ENCODE measurements around the gene STAM. TPM values are rescaled to one million over a fixed set of nuclear protein-coding genes. Genes with fewer than 3 reads are reported as not detected.

Gene STAM
- total RNA-seq, 4 donors from 2014 or later: 15.6 to 18.8 (median 17.4) TPM

DNA sequence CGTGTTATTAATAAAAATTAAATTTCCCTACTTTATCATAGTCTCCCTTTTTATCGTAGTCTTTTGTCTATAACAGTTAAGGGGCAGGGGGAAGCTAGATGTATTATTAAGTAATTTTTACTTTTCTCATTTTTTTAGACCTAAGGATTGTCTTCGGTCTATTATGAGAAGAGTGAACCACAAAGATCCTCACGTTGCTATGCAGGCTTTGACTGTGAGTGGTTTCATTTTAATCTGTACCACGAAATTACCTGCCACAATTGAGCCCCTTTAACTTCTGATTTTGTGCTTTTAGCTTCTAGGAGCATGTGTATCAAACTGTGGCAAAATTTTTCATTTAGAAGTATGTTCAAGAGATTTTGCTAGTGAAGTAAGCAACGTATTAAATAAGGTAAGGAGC, 40.6 kb downstream of the STAM start:
- intact Hi-C loops (cut with DNase I): no loop called here
- TF ChIP-seq POLR2AphosphoS5 (IDR thresholded peaks at IDR 0.05) (no peak), POLR2A (IDR thresholded peaks at IDR 0.05; ENCODE audit: low read depth) (no peak), EP300 (IDR thresholded peaks at IDR 0.05) (no peak)
- TF ChIP-seq, protein P1, sequence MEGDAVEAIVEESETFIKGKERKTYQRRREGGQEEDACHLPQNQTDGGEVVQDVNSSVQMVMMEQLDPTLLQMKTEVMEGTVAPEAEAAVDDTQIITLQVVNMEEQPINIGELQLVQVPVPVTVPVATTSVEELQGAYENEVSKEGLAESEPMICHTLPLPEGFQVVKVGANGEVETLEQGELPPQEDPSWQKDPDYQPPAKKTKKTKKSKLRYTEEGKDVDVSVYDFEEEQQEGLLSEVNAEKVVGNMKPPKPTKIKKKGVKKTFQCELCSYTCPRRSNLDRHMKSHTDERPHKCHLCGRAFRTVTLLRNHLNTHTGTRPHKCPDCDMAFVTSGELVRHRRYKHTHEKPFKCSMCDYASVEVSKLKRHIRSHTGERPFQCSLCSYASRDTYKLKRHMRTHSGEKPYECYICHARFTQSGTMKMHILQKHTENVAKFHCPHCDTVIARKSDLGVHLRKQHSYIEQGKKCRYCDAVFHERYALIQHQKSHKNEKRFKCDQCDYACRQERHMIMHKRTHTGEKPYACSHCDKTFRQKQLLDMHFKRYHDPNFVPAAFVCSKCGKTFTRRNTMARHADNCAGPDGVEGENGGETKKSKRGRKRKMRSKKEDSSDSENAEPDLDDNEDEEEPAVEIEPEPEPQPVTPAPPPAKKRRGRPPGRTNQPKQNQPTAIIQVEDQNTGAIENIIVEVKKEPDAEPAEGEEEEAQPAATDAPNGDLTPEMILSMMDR (IDR thresholded peaks at IDR 0.05): no peak
- Histone ChIP-seq H3K4me1 (peaks cover 10 to 21% (median 14%) of the 10 kb centered on the region in 4 donors), H3K27me3 (no peaks in the 10 kb centered on the region), H3K9me3 (no peaks in the 10 kb centered on the region), H3K4me3 (no peak overlapping the region), H3K36me3 (peaks cover 0 to 12% (median 4%) of the 10 kb centered on the region in 4 donors), H3K27ac (replicated peaks in 1 of 4) (no peak overlapping the region)
- no peak for DNase-seq (ENCODE audit: extremely low spot score)
- WGBS: 92% methylated on average over 6 of the region's 6 CpGs

DNA sequence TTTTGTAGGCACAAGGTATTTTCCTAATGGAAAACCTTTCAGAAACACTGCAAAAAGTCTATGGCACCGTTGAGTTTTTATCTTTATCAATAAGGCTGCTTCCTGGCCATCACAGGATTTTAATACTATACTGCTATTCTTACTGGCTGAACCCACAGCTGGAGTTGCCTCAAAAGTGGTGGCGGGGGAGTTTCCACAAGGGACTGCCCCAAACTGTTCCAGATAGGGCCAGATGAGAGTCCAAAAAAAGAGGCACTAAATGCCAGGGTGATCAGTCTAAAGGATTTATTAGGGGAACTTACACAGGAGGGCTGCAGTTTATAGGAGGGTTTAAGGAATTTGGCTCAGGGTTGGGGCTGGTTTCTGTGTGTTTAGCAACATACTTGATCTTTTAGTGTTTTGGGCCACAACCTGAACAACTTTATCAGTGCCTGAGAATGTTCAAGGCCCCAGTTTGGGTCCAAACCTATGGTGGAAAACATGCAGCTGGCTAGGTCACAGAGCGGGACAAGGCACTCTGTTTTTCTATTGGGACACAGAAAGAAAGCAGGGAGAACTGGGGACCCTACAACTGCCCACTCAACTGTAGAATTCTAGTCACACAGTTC, 41.4 kb downstream of the STAM start:
- TF ChIP-seq EP300 (IDR thresholded peaks at IDR 0.05): no peak
- no peak for TF ChIP-seq POLR2A (IDR thresholded peaks at IDR 0.05; ENCODE audit: low read depth)
- TF ChIP-seq POLR2AphosphoS5 (IDR thresholded peaks at IDR 0.05): no peak
- TF ChIP-seq, protein P1 (IDR thresholded peaks at IDR 0.05): no peak
- no peak for DNase-seq (ENCODE audit: extremely low spot score)
- 95% methylated on average over 3 of the region's 3 CpGs for WGBS

DNA sequence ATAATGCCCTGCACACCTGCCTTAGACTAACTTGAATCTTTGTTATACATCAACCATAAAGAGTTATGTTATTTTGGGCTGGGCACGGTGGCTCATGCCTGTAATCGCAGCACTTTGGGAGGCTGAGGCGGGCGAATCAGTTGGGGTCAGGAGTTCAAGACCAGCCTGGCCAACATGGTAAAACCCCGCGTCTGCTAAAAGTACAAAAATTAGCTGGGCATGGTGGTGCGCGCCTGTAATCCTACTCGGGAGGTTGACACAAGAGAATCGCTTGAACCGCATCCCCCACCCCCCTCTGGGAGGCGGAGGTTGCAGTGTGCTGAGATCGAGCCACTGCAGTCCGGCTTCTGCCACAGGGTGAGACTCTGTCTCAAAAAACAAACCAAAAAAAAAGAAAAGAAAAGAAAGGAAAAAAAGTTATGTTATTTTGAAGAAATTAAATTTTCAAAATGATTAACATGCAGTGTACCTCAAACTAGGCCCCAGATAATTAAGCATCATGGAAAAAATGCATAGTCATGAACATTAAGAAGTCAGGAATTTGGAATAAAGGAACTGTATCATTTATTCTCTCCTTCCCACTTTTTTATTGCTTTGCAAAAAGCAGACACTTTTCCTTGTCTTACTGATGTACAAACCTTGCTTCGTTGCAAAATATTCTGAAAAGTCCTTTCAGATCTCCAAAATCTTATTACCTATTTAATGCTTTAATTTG, 43.3 kb downstream of the STAM start:
- Histone ChIP-seq H3K27ac (replicated peaks in 1 of 4) (no peak overlapping the region), H3K4me1 (peaks cover 5 to 18% (median 10%) of the 10 kb centered on the region in 4 donors), H3K36me3 (peaks cover 0 to 20% (median 8%) of the 10 kb centered on the region in 4 donors), H3K9me3 (no peaks in the 10 kb centered on the region), H3K27me3 (no peaks in the 10 kb centered on the region), H3K4me3 (no peak overlapping the region)
- intact Hi-C loops (cut with DNase I): no loop called here
- TF ChIP-seq, protein P1 (IDR thresholded peaks at IDR 0.05): no peak
- TF ChIP-seq POLR2AphosphoS5 (IDR thresholded peaks at IDR 0.05) (no peak), EP300 (IDR thresholded peaks at IDR 0.05) (no peak), POLR2A (IDR thresholded peaks at IDR 0.05; ENCODE audit: low read depth) (no peak)
- DNase-seq (ENCODE audit: extremely low spot score): no peak
- WGBS: 92% methylated on average over 15 of the region's 15 CpGs

More for the DNA sequence above, 41.4 kb downstream of the STAM start:
- intact Hi-C loops (cut with DNase I): no loop called here
- H3K27me3 ChIP-seq: no peaks in the 10 kb centered on the region
- H3K9me3 ChIP-seq: no peaks in the 10 kb centered on the region
- no peak overlapping the region for H3K27ac ChIP-seq (replicated peaks in 1 of 4)
- H3K4me3 ChIP-seq: no peak overlapping the region
- peaks cover 10 to 21% (median 14%) of the 10 kb centered on the region in 4 donors for H3K4me1 ChIP-seq
- peaks cover 0 to 20% (median 8%) of the 10 kb centered on the region in 4 donors for H3K36me3 ChIP-seq

DNA sequence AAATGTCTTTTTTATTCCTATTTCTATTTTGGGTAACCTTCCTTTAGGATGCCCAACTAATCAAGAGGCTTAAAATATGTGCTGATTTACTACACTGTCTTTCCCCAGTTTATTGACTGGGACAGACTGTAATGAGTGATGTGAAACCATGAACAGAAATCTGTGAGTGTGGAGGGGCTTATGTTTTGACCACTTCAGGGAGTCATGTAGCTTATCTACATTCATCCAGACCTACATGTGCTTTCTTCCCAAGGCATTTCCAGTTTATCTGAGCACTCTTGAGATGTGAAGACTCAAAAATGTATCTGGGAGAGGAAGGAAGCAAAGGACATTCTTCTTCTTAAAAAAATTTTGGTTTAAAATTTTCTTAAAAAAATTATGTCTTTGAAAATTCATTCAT, 45.2 kb downstream of the STAM start:
- no peak overlapping the region for H3K4me3 ChIP-seq
- no peak for DNase-seq (ENCODE audit: extremely low spot score)
- H3K4me1 ChIP-seq: no peaks in the 10 kb centered on the region
- no peak for TF ChIP-seq POLR2A (IDR thresholded peaks at IDR 0.05; ENCODE audit: low read depth)
- TF ChIP-seq POLR2AphosphoS5 (IDR thresholded peaks at IDR 0.05): no peak
- TF ChIP-seq, protein P1 (IDR thresholded peaks at IDR 0.05): no peak
- TF ChIP-seq EP300 (IDR thresholded peaks at IDR 0.05): no peak
- no peaks in the 10 kb centered on the region for H3K9me3 ChIP-seq
- no peaks in the 10 kb centered on the region for H3K27me3 ChIP-seq
- intact Hi-C loops (cut with DNase I): no loop called here
- no peak overlapping the region for H3K27ac ChIP-seq (replicated peaks in 1 of 4)
- H3K36me3 ChIP-seq: peaks cover 0 to 20% (median 12%) of the 10 kb centered on the region in 4 donors

All from esophagus muscularis mucosa (tissue), 4 donors.